HG03521 (cell line): ENCODE results near the gene CCDC185.
"Not testable (repeated sequence)": the region's sequence is repeated elsewhere in the genome, so short reads cannot be mapped to it uniquely, and the experiment has no call there.

ENCODE experiments used
- ATAC-seq: cut with Tn5 transposase; IDR thresholded peaks from one replicate; pipeline ENCODE4 v1.9.1; 2021; ENCODE audit warnings: mild to moderate bottlenecking, moderate library complexity; ENCODE audit not compliant: unreplicated experiment

Gene CCDC185

GRCh38 chr1:223394242-223394641, 1.0 kb downstream of the CCDC185 start:
- no peak for ATAC-seq

- ATAC-seq, result no peak
Observed at GRCh38 chr1:223394706-223395105, 1.5 kb downstream of the CCDC185 start.

GRCh38 chr1:223399393-223399792, 6.2 kb downstream of the CCDC185 start:
- ATAC-seq, result not testable (repeated sequence)

GRCh38 chr1:223401873-223402789, 8.9 kb downstream of the CCDC185 start:
- no peak for ATAC-seq

- ATAC-seq, result no peak
Observed at GRCh38 chr1:223402790-223403142, 9.6 kb downstream of the CCDC185 start.

- no peak for ATAC-seq
Observed at GRCh38 chr1:223403184-223403815, 10.1 kb downstream of the CCDC185 start.

- no peak for ATAC-seq
Observed at GRCh38 chr1:223405507-223405906, 12.3 kb downstream of the CCDC185 start.

GRCh38 chr1:223410036-223410435, 16.8 kb downstream of the CCDC185 start:
- no peak for ATAC-seq

- no peak for ATAC-seq
Observed at GRCh38 chr1:223411309-223411708, 18.1 kb downstream of the CCDC185 start.

- no peak for ATAC-seq
Observed at GRCh38 chr1:223411710-223412109, 18.5 kb downstream of the CCDC185 start.

- no peak for ATAC-seq
Observed at GRCh38 chr1:223413216-223413615, 20.0 kb downstream of the CCDC185 start.

GRCh38 chr1:223417444-223417843, 24.2 kb downstream of the CCDC185 start:
- no peak for ATAC-seq

- ATAC-seq, result no peak
Observed at GRCh38 chr1:223417903-223418663, 24.9 kb downstream of the CCDC185 start.

GRCh38 chr1:223419115-223419514, 25.9 kb downstream of the CCDC185 start:
- ATAC-seq, result no peak

- no peak for ATAC-seq
Observed at GRCh38 chr1:223419561-223419960, 26.3 kb downstream of the CCDC185 start.

GRCh38 chr1:223421025-223421424, 27.8 kb downstream of the CCDC185 start:
- no peak for ATAC-seq

- no peak for ATAC-seq
Observed at GRCh38 chr1:223421676-223422075, 28.5 kb downstream of the CCDC185 start.

GRCh38 chr1:223422911-223423310, 29.7 kb downstream of the CCDC185 start:
- ATAC-seq, result no peak

GRCh38 chr1:223423641-223424233, 30.5 kb downstream of the CCDC185 start:
- no peak for ATAC-seq

GRCh38 chr1:223425550-223425949, 32.3 kb downstream of the CCDC185 start:
- ATAC-seq, result no peak

GRCh38 chr1:223426936-223427335, 33.7 kb downstream of the CCDC185 start:
- no peak for ATAC-seq
